HG03025 (cell line): ENCODE data around the gene ATP5ME.
"Not testable (repeated sequence)": the region's sequence is repeated elsewhere in the genome, so short reads cannot be mapped to it uniquely, and the experiment has no call there.

Source experiments
- ATAC-seq: cut with Tn5 transposase; IDR thresholded peaks from one replicate; pipeline ENCODE4 v1.9.1; 2021; ENCODE audit warnings: mild to moderate bottlenecking, moderate library complexity; ENCODE audit not compliant: unreplicated experiment, low FRiP score

The ATP5ME gene

DNA sequence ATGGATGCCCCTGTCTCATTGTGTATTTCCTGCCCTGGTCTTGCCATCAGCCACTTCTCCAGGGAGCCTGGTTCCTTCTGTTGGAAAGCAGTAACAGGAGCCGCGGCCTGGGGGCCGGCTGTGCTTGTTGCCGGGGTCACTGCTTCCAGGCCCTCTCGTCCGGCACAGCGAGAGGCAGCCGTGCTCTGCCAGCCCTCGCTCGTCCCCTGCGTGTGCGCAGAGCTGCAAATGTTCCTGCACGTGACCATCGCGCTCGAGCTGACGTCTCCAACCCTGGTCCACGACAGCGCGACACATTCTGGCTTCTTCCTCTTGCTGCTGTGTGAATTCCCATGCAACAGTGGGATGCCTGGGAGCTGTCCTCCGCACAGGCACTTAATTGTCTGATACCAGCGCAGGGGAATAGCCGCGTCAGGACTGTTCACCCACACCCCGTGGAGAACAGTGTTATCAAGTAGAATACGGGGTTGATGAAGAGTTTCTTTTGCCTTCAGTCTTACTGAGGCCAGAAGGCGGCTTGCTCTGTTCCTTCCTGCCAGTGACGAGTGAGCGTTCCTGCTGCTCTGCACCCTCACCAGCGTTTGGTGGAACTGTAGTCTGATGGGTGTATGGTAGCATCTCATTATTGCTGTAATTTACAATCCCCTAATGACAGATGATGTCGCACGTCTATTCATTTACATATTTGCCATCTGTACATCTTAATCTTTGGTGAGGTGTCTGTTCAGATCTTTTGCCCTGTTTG lies 36.4 kb downstream of the ATP5ME start:
- ATAC-seq, result no peak

GRCh38 chr4:636628-637159 lies 37.4 kb downstream of the ATP5ME start:
- no peak for ATAC-seq

GRCh38 chr4:635851-636627 lies 38.0 kb downstream of the ATP5ME start:
- no peak for ATAC-seq

DNA sequence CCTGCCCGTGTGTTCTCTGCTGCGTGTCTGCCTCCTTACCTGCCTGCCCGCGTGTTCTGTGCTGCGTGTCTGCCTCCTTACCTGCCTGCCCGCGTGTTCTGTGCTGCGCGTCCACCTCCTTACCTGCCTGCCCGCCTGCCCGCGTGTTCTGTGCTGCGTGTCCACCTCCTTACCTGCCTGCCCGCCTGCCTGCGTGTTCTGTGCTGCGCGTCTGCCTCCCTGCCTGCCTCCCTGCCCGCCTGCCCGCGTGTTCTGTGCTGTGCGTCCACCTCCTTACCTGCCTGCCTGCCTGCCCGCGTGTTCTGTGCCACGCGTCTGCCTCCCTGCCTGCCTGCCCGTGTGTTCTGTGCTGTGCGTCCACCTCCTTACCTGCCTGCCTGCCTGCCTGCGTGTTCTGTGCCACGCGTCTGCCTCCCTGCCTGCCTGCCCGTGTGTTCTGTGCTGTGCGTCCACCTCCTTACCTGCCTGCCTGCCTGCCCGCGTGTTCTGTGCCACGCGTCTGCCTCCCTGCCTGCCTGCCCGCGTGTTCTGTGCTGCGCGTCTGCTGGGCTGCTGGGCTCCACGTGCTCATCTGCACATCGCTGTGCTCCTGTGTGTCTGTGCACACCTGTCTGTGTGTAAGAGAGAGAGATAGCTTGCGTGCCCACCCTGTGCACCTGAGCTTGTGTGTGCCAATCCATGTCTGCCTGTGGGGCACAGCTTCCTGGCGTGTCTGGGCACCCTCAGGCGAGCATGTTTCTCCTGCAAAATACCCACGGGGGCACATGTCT lies 38.8 kb downstream of the ATP5ME start:
- ATAC-seq, result not testable (repeated sequence)

DNA sequence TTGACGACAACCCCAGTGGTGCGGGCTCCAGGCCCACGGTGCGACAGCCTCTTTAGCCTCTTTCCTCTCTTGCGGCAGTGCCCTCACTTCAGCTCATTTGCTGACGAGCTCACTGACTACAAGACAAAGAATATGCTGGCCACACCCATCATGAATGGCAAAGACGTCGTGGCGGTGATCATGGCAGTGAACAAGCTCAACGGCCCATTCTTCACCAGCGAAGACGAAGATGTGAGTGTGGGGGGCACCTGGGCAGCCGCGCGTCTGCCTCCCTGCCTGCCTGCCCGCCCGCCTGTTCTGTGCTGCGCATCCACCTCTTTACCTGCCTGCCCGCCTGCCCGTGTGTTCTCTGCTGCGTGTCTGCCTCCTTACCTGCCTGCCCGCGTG lies 39.5 kb downstream of the ATP5ME start:
- ATAC-seq, result no peak

- ATAC-seq, result no peak
These were observed 40.0 kb downstream of the ATP5ME start for GRCh38 chr4:633976-634598.

GRCh38 chr4:633406-633805 lies 40.7 kb downstream of the ATP5ME start:
- no peak for ATAC-seq

- no peak for ATAC-seq
These were observed 41.1 kb downstream of the ATP5ME start for GRCh38 chr4:632926-633325.

DNA sequence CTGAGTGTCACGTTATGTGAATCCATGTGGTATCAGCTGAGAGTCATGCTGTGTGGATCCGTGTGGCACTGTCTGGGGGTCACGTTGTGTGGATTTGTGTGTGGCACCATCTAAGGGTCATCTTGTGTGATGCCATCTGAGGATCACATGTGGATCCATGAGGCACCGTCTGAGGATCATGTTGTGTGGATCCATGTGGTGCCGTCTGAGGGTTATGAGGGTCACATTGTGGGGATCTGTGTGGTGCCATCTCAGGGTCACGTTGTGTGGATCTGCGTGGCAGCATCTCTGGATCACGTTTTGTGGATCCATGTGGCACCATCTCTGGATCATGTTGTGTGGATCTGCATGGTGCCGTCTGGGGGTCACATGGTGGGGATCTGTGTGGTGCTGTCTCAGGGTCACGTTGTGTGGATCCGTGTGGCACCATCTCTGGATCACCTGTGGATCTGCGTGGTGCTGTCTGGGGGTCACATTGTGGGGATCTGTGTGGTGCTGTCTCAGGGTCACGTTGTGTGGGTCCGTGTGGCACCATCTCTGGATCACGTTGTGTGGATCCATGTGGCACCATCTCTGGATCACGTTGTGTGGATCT lies 41.8 kb downstream of the ATP5ME start:
- ATAC-seq, result no peak

DNA sequence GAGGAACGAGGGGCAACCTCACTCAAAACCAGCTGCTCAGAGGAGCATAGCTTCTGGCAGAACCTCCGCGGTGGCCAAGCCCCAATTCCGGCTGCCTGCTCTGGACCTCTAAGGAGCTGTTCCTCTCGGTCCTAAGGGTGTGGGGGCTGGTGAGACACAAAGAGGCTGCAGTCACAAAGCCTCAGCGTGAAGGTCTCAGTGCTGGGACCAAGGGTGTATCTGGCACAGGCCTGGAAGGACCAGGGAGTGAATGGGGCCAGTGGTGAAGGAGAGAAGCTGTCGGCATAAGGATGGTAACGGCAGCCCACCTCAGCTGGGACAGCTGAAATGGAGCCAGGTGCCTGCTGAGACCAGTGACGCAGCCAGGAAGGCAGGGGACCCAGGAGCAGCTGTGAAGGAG lies 43.4 kb downstream of the ATP5ME start:
- no peak for ATAC-seq

DNA sequence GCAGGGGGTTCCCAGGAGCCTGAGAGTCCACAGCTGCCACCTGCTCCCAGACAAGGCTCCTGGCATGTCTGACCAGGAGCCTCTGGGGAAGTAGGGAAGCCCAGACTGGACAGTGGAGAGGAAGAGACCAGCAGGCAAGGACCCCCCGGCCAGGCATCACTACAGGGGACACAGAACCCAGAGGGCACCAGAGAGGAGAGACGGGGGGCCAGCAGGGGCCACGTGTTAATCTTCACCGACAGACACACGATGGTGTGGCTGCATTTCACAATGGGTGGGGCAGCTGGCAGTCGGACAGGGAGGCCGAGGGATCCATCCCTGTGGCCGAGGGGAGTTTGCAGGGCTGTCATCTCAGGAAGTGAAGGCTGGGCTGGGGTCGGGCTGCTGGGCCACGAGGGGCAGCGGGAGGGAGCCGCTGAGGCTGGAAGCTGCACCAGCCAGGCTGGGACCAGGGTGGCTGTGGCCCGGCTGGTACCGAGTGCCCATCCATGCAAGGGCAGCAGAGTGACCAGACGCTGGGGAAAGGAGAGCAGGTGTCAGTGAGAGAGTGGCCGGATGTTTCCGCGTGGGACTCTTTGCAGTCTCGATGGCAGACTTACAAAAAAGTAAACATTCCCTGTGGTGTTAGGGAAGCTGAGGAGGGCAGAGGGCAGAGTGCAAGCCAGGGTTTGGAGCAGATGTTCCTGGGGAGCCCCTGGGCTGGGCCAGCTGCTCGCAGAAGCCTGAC lies 44.0 kb downstream of the ATP5ME start:
- ATAC-seq, result no peak

- ATAC-seq, result no peak
These were observed 44.5 kb downstream of the ATP5ME start for GRCh38 chr4:629636-629914.

DNA sequence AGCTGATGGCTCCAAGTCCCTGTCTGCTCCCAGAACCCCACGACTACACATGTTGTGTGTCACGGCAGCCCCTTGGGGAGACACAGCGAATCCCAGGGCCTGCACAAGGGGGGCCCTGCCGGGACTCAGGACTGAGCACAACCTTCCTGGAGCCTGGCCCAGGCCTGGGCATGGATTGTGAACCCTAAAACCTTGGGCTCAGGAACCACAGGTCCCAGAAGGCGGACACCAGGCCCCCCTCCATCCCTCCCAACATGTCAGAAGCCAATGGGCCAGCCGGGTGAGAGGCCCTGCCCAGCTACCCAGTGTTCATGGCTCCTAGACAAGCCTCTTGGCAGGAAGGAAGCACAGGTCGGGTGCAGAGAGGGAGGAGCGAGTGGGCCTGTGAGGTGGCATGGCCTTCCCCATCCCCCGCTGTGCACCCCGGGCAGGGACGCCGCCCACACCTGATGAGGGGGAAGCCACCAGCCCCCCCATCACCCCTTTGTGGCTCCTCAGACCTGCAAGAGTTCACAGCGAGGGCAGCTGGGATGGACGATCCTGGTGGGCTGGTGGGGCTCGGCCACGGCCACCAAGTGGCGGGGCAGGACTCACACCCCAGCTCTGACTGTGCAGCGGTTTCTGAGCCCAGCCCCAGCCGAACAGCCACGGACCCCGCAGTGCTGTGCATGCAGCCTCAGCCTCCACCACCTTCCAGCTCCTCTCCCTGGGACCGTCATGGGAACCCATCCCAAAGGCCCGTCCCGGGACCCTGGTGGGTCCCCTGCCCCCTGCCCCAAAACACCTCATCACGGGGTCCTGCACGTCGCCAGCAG lies 45.0 kb downstream of the ATP5ME start:
- ATAC-seq, result no peak

- no peak for ATAC-seq
These were observed 45.8 kb downstream of the ATP5ME start for GRCh38 chr4:628311-628741.

GRCh38 chr4:627347-628125 lies 46.5 kb downstream of the ATP5ME start:
- ATAC-seq, result no peak

DNA sequence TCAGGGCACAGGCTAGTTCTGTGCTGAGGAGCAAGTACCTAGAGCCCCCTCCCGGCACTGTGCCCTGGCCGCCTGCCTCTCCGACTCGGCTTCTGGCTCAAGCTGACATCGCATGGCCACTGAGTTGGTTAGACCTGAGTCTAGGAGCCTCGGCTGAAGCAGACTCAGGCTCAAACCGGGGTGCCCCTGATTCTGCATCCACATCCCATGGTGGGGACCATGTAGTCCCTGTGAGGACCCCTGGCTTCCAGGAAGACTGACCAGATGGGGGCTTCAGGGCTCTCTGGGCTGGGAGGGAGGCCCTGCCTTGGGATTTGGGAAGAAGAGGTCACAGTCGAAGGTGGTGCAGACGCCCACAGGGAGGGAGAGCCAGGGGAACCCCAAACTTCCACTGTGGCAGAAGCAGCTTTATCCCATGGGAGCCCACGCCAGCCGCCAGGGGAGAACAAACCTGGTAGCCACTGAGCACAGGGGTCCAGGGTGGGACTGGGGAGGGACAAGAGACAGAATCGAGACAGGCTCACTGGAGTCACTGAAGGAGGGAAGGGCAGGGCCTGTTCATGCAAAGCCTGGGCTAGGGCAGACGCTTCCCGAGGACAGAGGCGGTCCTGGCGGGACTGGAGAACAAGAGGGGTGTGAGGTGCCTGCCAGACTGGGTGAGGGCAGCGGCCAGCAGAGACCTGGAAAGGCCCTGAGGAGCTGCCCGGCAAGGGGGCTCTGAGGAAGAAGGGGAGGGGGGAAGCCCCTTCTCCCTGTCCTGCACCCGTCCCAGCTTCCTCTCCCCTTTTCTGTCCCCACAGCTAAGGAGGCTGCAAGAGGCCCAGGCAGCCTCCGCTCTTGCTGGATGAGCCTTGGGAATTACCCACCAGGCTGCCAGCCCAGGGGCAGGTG lies 47.6 kb downstream of the ATP5ME start:
- no peak for ATAC-seq

DNA sequence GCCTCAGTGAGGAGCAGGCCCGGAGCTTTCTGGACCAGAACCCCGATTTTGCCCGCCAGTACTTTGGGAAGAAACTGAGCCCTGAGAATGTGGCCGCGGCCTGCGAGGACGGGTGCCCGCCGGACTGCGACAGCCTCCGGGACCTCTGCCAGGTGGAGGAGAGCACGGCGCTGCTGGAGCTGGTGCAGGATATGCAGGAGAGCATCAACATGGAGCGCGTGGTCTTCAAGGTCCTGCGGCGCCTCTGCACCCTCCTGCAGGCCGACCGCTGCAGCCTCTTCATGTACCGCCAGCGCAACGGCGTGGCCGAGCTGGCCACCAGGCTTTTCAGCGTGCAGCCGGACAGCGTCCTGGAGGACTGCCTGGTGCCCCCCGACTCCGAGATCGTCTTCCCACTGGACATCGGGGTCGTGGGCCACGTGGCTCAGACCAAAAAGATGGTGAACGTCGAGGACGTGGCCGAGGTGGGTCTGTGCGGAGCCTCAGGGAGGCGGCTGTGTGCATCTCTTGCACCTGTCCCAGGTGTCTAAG lies 48.4 kb downstream of the ATP5ME start:
- no peak for ATAC-seq
